NCI-H2196 treated with DMSO at 0.1 percent for 48 hours (cell line): Measurements from ENCODE around the gene NPSR1.
"Not testable (repeated sequence)": the region's sequence is repeated elsewhere in the genome, so short reads cannot be mapped to it uniquely, and the experiment has no call there.

Experiments
- DNase-seq: peaks from one replicate; lab custom pipeline; 2025; ENCODE audit not compliant: unreplicated experiment; lab: John Stamatoyannopoulos, UW

Gene NPSR1

DNA sequence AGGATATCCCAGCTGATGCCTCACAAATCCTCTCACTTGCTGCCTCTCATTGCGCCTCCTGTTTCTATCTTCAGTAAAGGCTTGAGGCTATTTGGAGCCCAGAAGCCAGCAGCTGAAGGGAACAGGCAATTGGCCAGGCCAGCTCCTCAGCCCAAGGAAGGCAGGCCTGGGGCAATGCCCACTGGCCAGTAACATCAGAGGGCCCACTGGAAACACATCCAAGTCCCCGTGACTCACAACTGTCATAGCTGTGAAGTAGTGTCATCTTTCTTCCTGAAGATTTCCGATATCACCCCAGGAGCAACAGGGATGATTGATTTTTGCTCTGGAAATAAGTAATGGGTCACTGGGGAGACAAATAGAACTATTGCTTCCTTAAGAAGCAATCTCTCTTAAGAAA, 209.3 kb downstream of the NPSR1 start:
- not testable (repeated sequence) for DNase-seq

- DNase-seq: not testable (repeated sequence)
These were observed 210.6 kb downstream of the NPSR1 start for GRCh38 chr7:34868602-34869001.

DNA sequence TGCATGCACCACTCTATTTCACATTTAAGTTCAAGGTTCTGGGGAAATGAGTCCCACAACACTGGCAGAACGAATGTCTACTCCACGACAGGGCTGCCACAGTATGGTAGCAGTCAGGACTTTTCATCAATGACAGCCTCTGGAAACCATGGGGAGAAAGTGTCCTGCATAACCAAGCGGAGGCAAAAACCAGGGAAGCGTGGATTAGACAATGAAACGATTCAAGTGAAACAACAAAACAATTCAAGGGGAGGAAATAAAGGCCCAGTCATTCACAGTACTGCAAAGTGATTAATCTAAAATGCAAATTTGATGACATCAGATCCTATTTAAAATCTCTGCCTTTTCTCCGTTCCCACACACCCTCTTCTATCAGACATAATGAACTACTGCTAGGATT, 211.0 kb downstream of the NPSR1 start:
- DNase-seq: no peak

DNA sequence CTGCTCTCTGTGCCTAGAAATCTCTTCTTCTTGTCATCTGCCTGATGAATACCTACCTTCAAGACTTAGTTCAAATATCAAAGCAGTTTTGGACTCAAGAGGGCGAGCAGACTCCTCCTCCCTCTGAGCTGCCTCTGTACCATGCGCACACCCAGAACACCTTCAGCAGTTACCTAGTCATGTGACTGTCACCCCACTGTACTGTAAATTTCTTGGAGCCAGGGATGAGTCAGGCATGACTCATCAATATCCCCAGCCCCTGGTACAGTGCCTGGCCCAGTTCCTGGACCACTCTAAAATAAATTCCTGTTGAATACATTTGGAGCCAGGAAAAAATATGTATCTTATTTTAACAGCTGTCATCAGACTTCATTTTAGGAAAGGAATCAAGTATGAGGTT, 212.0 kb downstream of the NPSR1 start:
- DNase-seq: not testable (repeated sequence)

DNA sequence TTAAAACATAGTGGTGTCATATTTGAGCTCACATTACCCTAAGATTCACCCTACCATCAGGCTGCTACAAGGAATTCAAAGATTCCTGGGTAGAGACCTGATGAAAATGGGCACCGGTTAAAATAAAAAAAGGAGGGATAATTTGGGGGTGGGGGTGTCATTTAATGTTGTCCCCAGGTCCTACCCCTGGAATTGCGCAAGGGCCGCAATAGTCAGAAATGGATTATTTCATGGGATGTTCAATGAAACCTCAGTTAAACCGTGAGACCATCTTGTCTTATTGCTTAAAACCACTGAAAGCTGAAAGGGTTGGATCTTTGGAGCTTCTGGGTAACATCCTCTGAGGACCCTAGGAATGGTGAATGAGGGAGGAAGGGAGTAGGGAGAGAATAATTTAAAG, 216.3 kb downstream of the NPSR1 start:
- not testable (repeated sequence) for DNase-seq

- DNase-seq: no peak
These were observed 217.5 kb downstream of the NPSR1 start for GRCh38 chr7:34875481-34875880.

DNA sequence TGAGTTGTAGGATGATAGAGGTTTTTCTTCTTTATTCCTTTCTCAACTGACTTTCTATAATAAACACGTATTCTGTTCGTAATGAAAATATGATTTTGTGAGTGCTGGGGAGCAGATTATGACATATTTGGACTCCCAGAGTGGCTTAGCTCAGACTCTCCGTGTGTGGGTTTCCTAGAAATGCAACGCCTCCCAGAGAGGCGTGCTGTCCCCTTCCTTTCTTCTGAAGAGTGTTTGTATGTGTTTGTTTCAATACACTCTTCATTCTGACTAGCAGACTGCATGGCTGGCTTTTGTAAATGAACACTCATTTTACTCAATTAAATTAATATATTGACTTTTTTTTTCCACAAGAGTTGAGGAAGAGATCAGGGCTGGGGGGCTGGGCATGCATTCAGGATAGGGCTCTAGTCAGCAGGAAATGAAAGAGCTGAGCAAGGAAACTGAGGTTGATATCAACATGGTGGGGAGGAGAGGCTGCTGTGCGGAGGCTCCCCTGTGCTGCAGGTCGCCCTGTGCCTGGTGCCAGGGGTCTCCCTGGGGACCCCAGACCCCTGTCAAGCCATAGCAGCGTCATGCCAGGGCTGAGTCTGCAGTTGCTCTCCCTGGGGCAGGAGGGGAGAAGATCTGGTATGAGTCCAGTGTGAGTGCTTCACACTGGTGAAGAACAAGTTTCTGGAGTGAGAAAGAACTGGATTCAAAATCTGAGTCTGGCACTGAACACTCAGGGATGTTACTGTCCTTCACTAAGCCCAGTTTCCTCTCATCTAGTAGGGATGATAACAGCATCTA, 221.1 kb downstream of the NPSR1 start:
- DNase-seq: not testable (repeated sequence)

DNA sequence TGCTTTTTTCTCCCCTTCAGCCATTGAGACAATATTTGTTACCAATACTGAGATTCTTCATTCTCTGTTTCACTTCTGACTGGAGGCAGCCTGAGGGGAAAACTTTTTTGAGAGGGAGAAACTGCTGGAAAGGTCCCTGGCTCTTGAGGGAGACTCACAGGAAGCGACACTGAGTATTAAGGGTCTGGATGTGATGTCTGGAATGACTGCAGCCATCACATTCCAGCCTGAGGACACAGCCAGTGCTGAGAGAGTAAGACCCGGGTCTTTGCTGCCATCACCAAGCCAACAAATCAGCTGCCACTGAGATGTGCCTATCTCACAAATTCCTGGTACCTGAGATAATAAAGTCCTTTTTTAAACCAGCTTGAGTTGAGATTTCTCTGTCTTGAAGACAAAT, 221.9 kb downstream of the NPSR1 start:
- no peak for DNase-seq

GRCh38 chr7:34883855-34884254, 225.8 kb downstream of the NPSR1 start:
- not testable (repeated sequence) for DNase-seq

GRCh38 chr7:34886856-34887255, 228.8 kb downstream of the NPSR1 start:
- DNase-seq: no peak

DNA sequence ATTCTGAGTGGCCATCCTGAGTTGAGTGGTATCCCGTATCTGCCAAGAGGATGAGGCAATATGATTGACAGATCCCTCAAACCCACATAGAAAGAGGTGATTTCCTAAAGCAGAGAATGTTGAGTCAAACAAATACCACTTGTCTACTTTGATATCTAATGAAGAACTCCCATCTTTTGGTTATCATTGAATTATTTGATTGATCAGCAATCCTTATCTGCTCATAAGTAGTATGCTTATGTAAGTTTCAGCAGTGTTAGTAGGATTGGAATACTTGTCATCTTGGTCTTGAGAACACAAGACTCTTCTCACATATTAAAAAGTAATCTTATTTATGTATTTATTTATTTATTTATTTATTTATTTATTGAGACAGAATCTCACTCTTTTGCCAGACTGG, 231.9 kb downstream of the NPSR1 start:
- no peak for DNase-seq

DNA sequence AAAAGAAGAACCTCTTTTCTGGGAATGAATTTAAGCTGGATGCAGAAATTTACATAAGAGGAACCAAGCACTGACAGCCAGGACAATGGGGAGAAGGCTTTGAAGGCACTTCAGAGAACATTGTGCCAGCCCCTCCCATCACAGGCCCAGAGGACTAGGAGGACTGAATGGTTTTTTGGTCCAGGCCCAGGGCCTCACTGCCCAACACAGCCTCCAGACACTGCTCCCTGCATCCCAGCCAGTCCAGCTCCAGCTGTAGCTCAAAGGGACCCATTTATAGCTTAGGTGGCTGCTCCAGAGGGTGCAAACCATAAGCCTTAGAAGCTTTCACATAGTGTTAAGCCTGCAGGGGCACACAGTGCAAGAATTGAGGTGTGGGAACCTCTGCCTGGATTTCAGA, 237.2 kb downstream of the NPSR1 start:
- DNase-seq: no peak
